Measurements from ENCODE around the gene GPR132.
A peak's percentile ranks its signal among the peaks of the same experiment; 100 is the strongest.
"Not testable (repeated sequence)": the region's sequence is repeated elsewhere in the genome, so short reads cannot be mapped to it uniquely, and the experiment has no call there.

The GPR132 gene

GRCh38 chr14:105065280-105066228 is at the start of gene GPR132:
Gene GPR132 (minus strand): TSS chr14:105065430. CDS start chr14:105055420, 10,010 bp downstream.
- peak; percentile 96 to 97 for DNase-seq

- not testable (repeated sequence) for DNase-seq
Measured at GRCh38 chr14:105109243-105109642, 44.0 kb upstream of the GPR132 start.

GRCh38 chr14:105108516-105108864 is 43.3 kb upstream of the GPR132 start:
- no peak for DNase-seq

- no peak for DNase-seq
Measured at GRCh38 chr14:105107781-105108515, 42.7 kb upstream of the GPR132 start.

- DNase-seq: no peak
Measured at GRCh38 chr14:105107351-105107750, 42.1 kb upstream of the GPR132 start.

- DNase-seq: no peak
Measured at GRCh38 chr14:105105158-105105557, 39.9 kb upstream of the GPR132 start.

GRCh38 chr14:105102893-105103292 is 37.7 kb upstream of the GPR132 start:
- no peak for DNase-seq

GRCh38 chr14:105102361-105102870 is 37.2 kb upstream of the GPR132 start:
- no peak for DNase-seq

- DNase-seq: no peak
Measured at GRCh38 chr14:105100910-105101309, 35.7 kb upstream of the GPR132 start.

GRCh38 chr14:105099778-105100177 is 34.5 kb upstream of the GPR132 start:
- DNase-seq: no peak

GRCh38 chr14:105098316-105098715 is 33.1 kb upstream of the GPR132 start:
- no peak for DNase-seq

GRCh38 chr14:105097794-105098127 is 32.5 kb upstream of the GPR132 start:
- no peak for DNase-seq

- DNase-seq: no peak
Measured at GRCh38 chr14:105096206-105096875, 31.1 kb upstream of the GPR132 start.

- no peak for DNase-seq
Measured at GRCh38 chr14:105095236-105095805, 30.1 kb upstream of the GPR132 start.

- DNase-seq: no peak
Measured at GRCh38 chr14:105094193-105094907, 29.1 kb upstream of the GPR132 start.

GRCh38 chr14:105093431-105094192 is 28.4 kb upstream of the GPR132 start:
- peak; percentile 73 to 76 for DNase-seq

GRCh38 chr14:105093038-105093430 is 27.8 kb upstream of the GPR132 start:
- DNase-seq: peak; percentile 72 to 78

- no peak for DNase-seq
Measured at GRCh38 chr14:105092171-105093037, 27.2 kb upstream of the GPR132 start.

GRCh38 chr14:105091517-105092170 is 26.4 kb upstream of the GPR132 start:
- no peak for DNase-seq

GRCh38 chr14:105091054-105091516 is 25.9 kb upstream of the GPR132 start:
- no peak for DNase-seq

All from CD4-positive, alpha-beta T cell treated with Interleukin-1 beta for 1 hour (primary cell).